Effector CD4-positive, alpha-beta T cell (primary cell): ENCODE data around the gene SYS1.
"Not testable (repeated sequence)": the region's sequence is repeated elsewhere in the genome, so short reads cannot be mapped to it uniquely, and the experiment has no call there.

Source experiments
- DNase-seq: peaks from one replicate; pipeline ENCODE4 v3.0.0-alpha.2; 2020

Gene SYS1

DNA sequence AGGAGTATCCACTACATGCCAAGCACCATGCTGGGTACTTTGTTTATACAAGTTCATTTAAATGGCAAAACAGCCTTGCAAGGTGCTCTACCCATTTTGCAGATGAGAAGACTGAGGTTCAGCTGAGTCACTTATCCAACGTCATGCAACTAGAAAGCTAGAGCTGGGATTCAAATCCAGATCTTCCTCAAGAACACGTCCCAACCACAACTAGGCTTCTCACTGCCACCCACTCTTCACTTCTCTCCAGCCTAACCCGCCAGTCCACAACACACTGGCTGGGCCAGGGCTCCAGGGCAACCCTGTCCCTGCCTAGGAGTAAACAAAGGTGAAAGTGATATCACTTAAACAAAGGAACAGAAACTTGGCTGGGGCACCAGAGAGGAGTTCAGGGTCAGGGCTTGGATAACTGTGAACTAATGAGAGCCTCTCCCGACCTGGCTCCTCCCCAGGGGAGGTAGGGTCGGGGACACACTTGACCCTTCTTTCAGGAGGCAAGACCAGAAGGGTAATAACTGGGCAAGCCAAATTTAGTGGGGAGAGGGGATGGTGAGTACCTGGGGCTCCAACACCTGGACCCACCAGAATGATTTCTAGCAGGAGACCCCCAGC, 22.6 kb upstream of the SYS1 start:
- no peak for DNase-seq

DNA sequence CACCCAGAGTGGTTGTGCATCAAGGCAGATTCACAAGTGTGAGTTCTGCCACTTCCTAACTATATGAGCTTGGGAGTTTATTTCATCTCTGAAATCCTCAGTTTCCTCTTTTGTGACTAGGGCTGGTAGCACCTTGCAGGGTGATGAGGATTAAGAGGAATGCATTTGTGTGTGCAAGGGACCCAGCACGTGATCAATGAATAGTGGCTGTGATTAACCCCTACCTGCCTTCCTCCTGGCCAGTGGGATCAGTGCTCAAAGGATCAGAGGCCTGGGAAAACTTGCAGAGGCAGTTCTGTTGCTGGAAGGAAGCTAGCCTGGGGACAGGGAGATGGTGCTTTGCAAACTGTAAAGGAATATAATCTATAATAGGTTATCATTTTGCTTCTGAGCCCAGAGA, 22.0 kb upstream of the SYS1 start:
- DNase-seq: no peak

DNA sequence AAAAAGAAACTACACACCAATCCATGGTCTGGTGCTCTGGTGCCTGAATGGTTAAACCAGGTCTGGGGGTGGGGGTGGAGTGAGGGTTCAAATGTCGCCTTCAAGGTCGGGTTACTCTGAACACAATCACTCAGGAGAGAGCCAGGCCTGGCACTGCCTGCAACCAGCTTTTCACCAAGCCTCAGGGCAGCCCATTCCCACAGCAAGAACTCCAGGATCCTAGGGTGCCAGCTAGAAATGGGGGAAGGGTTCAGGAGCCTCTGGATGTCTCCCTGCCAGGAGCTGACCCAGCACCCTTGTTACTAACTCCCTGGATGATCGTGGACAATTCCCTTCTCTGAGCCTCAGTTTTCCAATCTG, 21.4 kb upstream of the SYS1 start:
- DNase-seq: no peak

GRCh38 chr20:45341939-45342854, 20.8 kb upstream of the SYS1 start:
- DNase-seq: no peak

DNA sequence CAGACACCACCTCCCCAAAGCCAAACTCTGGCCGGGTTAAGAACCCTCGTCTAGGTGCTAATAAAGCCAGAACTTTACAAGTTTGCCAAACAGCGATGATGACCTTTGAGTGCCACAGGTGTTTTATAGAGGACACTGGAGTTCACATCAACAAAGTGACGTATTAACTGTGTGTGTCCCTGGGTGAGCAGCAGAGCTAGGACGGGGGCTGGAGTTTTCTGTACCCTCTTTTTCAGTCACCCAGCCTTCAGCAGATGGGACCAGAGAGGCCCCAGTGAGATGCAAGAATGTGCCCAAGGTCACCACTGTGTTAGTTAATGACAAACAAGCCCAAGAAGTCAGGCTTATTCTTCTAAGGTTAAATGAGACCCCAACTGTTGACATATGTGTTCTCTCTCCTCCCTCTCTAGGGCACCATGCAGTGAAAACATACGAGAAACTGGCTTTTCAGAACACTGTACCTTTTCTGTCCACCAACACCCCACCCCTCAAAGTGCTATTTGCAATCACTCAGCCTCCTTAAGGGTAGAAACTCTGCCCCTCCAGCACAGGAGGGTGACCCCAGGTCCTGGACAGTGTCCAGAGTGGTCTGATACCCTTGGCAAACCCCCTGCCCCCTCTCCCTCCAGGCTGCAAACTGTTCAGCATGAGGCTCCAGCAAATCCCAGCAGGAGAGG, 20.0 kb upstream of the SYS1 start:
- no peak for DNase-seq

DNA sequence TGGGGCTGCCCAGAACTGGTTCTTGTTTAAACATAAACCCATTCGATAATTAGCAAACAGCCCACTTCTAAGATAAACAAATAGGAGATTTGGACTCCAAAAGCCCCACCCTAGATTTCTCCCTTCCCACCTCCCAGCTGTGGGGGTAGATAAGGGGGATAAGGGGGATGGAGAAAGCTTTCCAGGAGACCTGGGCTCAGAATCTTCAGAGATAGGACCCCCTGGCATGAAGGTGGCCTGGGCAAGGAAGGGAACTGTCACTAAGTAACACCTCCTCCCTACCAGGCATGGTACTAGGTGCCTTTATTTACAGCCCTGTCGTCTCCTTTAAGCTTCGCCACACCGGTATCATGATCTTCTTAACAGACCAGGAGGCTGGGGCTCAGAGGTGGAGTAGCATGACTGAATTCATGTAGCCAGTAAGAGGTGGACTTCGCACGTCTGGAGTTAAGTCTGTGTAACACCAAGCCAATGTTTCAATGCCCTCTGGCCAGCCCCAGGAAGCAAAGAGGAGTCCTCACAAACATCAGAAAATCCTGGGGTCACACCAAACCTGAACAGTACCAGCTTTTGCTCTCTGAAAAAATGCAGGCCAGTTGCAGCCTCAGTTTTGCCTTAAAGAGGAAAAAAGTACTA, 19.3 kb upstream of the SYS1 start:
- DNase-seq: no peak

DNA sequence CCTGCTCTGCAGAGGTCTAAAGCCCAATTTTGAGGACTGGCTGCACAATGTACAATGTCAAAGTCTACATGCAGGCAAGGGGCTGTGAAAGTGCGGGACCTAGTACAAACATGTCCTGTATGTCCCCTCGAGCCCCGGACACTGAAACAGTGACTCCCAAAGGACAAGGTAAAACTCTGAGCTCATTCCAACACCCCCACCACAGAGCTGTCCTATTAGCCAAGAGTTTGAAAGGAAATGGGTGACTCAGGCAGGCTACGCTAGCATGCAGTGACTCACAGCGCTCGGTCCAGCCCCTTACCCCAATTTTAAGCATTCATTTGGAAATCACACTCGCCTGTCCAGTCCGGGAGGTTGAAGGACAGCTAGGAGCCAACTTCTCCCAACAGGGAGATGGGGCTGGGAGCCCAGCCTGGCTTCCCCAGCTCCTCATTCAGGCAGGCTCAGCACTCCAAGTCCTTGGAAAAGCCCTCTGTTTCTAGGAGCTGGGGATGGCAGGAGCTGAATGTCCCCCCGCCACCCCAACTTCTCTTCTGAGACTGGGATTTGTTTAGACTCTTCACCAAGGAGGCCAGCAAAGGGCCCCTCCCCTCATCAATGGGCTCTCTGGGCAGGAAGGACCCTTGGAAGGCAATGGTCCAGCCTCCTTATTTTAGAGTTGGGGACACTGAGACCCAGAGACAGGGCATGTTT, 18.6 kb upstream of the SYS1 start:
- DNase-seq: no peak

DNA sequence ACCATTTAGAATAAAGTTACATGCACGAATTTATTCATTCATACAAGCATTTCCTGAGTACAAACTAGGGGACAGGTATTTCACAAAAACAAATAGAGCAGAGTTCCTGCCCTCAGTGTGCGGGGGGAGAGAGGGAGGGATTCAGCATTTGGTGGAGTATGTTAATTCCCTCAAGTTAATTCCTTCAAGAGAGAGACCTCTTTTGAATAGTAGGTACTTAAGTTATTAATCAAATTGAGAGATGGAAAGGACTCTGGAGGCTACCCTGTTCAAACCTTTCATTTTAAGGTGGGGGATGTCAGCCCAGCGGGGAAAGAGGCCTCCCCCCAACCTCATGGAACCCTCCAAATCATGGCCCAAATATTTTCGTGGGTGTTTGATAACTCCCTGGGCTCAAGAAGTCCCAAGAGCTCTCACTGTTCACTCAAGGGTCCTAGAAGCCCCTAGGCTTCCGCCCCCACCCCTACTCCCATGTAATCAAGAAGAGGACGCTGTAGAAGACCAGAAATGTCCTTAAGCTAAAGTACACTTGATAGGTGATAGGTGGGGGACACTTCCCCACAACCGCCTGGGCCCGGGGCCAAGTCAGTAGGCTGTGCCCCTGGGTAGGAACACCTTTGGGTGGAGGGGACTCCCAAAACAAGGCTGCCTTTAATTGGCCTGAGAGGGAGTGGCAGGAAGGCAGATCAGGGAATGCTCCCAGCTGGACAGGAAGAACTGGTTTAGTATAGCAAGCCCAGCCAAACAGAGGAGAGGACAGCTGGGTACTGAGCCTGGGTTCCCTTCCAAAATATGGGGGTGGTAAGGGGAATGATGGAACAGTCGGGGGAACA, 17.6 kb upstream of the SYS1 start:
- DNase-seq: no peak

GRCh38 chr20:45346291-45346718, 16.7 kb upstream of the SYS1 start:
- no peak for DNase-seq

DNA sequence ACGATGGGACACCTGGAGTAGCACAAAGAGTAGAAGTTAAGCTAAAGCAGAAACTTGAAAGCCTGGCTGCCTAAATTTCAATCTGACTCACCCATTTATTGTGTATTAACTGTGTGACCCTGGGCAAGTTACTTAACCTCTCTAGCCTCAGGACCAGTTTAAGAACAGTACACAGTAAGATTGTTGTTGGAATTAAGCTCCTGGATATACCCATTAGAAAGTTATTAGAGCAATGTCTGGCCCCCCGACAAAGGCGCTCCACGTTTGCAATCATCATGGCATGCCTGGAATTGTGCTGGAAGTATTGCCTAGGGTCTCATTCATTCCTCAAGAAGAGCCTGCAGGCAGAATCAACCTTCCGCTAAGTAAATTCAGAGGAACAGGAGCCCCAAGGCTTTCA, 16.1 kb upstream of the SYS1 start:
- no peak for DNase-seq

DNA sequence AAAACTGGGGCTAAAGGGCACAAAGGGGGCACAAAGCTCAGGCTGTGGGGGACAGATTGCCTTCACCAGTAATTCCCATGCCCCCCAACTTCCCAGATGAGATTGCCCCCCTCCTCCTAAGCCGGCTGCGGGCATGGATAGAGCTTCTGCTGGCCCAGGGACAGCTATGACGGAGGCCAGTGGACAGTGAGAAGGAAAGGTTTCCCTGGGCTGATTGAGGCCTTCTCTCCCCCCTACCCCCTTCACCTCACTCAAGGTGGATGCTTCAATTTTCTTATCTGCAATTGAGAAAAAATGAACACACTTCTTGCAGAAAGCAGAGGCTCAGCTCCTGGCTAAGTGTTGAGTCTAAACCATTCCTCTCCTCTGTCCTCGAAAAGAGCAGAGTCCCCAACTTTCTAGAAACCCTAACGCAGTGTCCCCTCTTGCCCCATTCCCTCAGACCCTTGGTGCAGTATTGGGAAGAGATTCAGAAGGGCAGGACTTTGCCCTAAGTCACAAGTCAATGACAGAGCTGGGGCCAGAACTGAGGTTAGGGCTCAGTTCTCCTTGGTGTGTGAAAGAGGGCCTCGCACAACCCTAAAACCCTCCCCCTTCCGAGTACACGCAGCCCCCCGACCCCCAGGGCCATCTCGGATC, 15.5 kb upstream of the SYS1 start:
- no peak for DNase-seq

- peak; percentile 38 for DNase-seq
Observed at GRCh38 chr20:45347936-45348778, 14.8 kb upstream of the SYS1 start, which contains the start of gene SDC4. TSS of gene SDC4 (minus strand) at chr20:45348424. CDS start at chr20:45348384, 40 bp downstream.

DNA sequence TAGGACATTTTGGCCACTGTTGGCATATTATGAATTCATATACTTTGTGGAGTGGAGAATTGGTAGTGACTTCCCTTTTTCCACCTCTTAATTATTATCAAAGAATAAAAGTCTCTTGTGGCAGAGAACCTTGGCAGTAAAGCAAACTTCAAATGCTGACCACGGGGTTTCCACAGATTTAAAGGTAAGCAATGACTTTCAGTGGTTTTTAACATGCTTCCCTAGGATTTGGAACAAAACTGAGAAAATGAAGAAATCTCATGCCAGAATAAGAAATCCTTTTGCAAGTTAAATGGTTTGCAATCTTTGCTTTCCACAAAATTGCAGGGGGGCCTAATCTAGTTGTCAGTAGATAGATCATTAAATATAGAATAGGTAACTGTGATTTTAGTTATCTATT, 12.7 kb upstream of the SYS1 start:
- no peak for DNase-seq

GRCh38 chr20:45350795-45351194, 12.2 kb upstream of the SYS1 start:
- not testable (repeated sequence) for DNase-seq

DNA sequence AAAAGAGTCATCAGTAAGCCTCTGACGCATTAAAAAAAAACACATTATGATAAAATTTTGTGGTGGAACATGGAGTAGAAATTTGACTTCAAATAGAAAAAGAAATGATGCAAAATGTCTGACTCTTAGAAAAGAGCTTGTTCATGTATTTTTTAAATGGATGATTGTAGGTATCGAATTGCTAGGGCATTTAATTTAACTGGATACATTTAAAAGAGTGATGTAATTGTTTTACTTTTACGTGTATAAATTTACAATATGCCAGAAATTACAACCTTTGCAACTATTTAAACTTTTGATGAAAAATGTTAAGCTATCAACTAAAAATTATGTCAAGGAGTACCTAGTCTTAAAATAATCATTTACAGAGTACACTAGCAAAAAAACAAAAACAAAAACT, 10.2 kb upstream of the SYS1 start:
- no peak for DNase-seq

DNA sequence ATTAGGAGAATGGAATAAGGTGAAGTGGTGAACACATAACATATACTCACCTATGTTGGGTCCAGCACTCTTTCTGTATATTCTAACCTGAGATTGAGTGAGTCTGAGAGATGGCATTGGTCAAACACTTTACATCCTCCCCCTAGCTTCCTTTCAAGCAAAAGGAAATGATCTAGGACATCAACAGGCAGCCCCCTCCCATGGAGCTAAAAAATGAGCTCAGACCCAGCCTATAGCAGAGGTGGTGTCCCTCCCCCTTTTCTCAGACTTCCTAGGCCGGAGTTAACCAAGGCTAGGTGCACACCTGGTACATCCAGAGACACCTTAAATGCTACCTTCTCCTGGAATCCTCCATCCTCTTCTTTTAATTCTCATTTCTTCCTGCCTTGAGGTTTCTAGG, 9.2 kb upstream of the SYS1 start:
- no peak for DNase-seq

DNA sequence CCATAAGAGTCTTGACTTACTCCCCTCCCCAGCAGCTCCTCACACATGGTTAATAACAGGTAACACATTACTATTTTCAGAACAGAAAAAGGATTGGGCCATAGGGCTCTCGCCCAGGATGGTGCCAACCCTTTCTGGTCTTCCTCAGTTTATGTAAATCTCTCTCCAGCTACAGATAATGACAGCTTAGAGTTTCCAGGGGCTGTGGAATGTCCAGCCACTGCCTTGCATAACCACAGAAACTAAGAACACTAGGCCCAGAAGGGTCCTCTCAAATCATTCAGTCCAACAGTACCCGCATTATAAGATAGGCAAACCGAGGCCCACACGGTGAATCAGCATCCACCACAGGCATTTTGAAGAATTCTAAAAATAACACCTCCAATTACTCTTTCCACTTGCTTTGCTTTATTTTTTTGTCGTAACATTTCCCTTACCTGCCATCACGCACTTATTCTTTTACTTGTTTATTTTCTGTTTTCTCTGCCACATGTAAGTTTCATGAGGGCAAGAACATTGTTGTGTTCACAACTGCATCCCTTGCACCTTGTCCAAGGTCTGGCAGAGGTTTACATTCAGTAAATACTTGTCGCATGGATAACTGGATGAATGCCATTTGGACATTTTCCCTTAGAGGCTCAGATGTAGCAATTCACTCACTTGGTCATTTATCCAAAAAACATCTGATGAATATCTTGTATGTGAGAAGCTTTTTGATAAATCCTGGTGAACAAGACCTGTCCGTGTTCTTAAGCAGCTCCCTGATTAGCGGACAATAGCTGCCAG, 8.3 kb upstream of the SYS1 start:
- no peak for DNase-seq

- DNase-seq: no peak
Observed at GRCh38 chr20:45355209-45356084, 7.5 kb upstream of the SYS1 start.
